GM12873 (cell line): ENCODE measurements around the gene PTPN22.

Experiments
- TF ChIP-seq, protein P1 (sequence below): IDR thresholded peaks from 2 replicates; pipeline ENCODE4 v1.5.1; 2012; ENCODE audit warnings: low read depth, mild to moderate bottlenecking, moderate library complexity, low read length, control low read depth; ENCODE audit not compliant: insufficient read depth; ENCODE audit errors: missing control alignments

PTPN22 gene

DNA sequence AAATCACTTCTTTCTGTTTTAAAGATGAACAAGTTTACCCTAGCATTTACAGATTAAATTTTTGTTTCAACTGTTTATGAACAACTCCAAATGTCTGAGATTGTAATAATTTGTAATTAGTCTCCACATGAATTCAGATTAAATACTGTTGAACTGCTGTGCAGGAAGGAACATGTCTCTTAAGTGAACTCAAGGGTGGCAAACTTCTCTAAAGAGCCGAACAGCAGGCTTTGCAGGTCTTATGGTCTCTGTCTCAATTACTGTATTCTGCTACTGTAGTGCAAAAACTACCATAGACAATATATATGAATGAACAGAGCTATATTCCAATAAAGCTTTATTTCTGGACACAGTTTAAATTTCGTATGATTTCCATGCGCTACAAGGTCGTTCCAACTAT lies 65.9 kb downstream of the PTPN22 start:
- TF ChIP-seq, protein P1, sequence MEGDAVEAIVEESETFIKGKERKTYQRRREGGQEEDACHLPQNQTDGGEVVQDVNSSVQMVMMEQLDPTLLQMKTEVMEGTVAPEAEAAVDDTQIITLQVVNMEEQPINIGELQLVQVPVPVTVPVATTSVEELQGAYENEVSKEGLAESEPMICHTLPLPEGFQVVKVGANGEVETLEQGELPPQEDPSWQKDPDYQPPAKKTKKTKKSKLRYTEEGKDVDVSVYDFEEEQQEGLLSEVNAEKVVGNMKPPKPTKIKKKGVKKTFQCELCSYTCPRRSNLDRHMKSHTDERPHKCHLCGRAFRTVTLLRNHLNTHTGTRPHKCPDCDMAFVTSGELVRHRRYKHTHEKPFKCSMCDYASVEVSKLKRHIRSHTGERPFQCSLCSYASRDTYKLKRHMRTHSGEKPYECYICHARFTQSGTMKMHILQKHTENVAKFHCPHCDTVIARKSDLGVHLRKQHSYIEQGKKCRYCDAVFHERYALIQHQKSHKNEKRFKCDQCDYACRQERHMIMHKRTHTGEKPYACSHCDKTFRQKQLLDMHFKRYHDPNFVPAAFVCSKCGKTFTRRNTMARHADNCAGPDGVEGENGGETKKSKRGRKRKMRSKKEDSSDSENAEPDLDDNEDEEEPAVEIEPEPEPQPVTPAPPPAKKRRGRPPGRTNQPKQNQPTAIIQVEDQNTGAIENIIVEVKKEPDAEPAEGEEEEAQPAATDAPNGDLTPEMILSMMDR: no peak

DNA sequence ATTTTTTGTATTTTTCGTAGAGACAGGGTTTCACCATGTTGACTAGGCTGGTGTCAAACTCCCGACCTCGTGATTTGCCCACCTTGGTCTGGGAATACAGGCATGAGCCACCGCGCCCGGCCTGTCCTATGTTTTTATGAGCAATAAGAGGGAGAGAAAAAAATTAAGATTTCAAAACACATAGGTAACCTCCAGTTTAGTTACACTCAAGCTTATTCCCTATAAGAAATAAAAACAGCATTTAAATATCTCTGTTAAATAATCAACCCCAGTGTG lies 66.3 kb downstream of the PTPN22 start:
- TF ChIP-seq, protein P1: no peak

DNA sequence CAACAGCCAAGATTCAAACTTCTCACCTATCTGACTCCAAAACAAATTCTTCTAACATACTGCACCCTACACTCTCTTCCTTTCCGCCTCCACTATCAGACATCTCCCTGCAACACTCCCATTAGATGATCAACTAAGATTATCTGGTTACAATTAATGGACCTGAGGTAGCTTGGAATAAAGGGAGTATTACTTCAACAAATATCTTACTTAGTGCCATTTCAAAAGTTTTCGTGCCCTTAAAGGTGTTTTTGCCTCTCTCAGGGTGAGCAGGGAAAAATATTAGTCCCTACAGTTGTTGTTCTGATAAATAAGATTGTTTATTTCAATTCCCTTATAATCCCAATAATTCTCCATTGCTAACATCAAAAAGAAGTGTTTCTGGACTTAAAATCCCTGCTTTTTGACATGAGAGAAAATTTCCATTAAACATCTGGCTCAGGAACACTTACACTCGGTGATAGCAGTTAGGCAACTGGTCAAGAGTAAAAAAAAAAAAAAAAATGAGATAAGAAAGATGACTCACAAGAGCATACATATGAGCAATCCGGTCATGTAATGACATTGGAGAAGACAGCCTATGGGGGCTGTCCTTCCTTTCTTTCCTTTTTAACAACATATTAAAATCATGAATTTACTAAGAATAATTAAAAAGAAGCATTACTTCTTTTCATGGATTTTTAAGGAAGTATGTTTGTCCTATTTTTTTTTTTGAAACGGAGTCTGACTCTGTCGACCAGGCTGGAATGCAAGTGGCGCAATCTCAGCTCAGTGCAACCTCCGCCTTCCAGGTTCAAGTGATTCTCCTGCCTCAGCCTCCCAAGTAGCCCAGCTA lies 66.9 kb downstream of the PTPN22 start:
- TF ChIP-seq, protein P1: no peak

DNA sequence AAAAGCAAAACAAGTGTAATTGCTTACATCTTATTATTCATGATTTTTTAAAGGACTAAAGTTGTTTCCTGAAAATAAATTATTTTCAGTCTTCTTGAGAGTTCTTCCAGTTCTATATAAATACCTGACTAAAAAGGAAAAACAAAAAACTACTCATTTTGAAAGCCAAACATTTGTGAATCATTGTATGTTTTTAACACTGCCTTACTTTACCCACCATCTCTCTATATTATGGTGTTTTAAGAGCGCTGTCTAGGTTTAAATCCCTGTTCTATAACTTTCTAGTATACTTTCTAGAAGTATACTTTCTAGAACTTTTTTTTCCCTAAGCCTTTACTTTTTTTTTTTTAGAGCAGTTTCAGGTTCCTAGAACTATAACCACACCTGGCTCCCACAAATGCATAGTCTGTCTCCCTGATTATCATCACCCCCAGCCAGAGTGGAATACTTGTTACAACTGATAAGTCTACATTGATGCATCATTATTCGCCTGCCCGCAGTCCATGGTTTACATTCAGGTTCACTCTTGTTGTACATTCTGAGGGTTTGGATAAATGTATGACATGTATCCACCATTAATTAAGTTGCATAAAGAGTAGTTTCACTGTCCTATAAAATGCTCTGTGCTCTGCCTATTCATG lies 69.0 kb downstream of the PTPN22 start:
- TF ChIP-seq, protein P1: no peak

DNA sequence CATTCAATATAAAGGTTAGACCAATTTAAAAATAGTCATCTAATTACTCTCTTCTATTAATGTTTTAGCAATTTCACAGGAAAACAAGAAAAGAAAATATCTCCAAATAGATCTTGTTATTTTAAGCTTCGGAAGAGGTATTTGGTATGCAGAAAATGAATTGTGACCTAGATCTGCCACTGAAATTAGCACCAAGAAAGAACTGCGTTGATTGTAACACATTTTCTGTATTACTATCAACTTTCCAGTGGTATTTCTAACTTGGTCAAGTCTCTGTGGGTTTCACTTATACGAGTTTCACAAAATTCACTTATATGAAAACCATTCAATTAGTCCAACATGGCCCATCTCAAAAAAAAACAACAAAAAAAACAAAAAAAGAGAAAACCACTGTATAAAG lies 71.0 kb downstream of the PTPN22 start:
- TF ChIP-seq, protein P1: no peak

DNA sequence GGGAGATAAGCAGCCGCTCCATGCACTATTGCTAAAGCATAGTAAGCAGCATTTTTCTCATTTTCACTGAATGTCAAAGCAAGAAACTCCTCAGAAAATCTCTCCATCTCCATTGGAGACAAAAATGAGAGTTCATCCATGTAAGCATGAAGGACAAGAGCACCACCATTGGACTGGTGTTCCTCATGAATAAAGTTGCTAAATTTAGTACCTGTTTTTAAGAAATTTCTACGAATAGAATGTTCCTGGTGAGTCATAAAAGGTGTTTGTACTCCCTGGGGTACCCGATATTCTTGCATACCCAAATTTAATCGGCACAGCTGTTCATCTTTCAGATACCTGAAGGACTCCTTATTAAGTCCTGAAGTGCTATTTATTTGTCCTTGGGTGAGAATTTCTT lies 74.0 kb downstream of the PTPN22 start:
- TF ChIP-seq, protein P1: no peak

DNA sequence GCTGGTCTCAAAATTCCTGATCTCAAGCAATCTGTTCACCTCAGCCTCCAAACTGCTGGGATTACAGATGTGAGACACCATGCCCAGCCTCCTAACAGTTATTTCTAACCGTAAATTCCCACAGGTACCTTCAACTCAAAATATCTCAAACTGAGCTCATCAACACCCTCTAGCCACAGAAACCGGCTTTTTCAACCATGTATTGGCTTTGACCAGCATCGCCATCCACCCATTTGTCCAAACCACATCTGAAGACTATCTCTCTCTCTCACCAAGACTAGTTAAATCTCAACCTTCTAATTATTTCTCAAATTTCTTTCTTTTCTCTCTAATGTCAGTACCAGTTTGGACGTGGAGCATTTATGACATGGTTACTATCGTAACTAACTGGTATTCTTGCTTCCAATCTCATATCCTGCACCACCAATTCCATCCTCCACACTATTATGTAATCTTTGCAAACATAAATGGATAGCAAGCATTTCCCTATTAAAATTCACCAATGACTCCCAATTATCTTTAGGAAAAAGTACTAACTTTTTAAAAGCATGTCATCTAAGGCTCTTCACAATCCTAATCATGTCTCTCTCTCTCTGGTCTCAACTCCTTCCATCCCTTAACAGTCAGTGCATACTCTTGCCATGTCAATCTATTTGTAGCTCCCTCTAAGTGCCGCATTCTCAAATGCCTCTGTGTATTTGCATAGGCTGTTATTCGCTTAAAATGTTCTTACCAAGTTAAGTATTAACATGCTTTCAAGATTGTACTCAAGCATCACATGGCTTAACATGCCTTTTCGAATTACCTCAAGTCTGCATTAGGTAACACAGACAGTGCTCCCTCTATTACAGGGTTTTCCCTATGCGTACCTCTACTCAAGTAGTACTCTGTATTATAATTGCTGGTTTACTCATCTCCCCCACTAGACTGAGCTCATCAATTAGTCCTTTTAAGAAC lies 77.4 kb downstream of the PTPN22 start:
- TF ChIP-seq, protein P1: no peak
